LHCN-M2 (cell line): Measurements from ENCODE around the gene ACSS2. TPM values are rescaled to one million over a fixed set of nuclear protein-coding genes. Genes with fewer than 3 reads are reported as not detected.
"Not testable (repeated sequence)": the region's sequence is repeated elsewhere in the genome, so short reads cannot be mapped to it uniquely, and the experiment has no call there.

Experiments
- DNase-seq: peaks from one replicate; pipeline ENCODE4 v3.0.0-alpha.2; 2012; ENCODE audit warnings: low read depth
- total RNA-seq: library from RNA; depleted of rRNA; stranded (reverse); fragments of >200 nt; gene quantifications from 2 replicates; pipeline ENCODE4 v1.2.3, GENCODE V29; 2014

The ACSS2 gene
- total RNA-seq, 1 experiment from 2014 or later = 19.5 TPM

DNA sequence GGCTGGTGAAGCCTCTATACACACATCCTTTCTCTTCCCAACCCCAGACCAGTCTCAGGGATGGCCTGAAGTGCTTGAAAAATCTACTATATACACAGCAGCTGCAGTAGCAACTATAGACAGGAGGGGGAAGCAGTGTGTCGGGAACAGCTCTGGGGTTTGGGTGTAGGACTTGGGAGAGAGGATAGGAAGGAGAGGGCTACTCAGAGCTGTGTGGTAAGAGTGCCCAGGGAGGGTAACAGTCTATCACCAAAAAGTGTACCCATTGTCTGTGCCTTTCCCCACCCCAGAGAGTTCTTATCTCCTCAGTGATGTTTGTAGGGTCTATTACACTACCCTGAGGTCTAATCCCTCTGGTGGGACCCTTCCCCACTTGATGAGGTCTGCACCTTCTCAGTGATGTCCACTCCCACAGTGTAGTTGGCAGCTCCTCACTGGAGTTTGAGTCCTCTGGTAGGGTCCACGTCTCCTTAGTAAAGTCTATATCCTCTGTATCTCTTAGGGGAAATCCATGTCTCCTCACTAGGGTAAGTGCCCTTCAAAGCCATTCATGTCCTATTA lies 2.2 kb upstream of the ACSS2 start:
- DNase-seq = peak; percentile 85

DNA sequence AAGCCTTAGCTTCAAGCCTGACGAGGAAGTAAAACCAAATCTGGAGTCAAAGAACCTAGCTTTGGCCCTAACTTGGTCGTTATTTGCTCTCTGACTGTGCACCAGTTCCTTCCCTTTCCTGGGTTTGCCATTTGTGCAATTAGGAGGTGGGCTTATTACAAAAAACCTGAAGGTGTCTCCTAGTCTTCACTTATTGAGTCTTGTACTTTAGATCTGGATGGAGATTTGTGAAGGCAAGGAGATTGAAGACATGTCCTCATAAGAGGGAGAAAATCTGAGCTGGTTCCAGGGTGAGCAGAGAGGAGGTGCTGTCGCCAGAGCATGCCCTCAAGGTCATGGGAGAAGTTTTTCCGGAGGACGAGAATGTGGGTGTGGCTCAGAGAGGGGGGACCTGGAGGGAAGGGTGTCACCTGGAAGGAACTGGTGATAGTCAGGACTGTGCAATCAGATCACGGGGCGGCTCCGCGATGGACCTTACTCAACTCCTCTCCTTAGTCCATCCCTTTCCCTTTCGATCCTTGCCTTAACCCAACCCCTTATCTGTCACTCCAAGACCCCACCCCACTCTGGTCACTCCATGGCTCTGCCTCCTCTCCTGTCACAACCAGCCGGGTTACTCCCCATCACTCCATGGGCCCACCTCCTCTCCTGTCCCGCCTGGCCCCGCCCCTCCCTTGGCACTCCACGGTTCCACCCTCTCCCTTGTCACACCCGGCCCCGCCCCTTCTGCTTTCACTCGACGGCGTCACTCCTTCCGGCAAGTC lies 588 bp upstream of the ACSS2 start:
- no peak for DNase-seq

DNA sequence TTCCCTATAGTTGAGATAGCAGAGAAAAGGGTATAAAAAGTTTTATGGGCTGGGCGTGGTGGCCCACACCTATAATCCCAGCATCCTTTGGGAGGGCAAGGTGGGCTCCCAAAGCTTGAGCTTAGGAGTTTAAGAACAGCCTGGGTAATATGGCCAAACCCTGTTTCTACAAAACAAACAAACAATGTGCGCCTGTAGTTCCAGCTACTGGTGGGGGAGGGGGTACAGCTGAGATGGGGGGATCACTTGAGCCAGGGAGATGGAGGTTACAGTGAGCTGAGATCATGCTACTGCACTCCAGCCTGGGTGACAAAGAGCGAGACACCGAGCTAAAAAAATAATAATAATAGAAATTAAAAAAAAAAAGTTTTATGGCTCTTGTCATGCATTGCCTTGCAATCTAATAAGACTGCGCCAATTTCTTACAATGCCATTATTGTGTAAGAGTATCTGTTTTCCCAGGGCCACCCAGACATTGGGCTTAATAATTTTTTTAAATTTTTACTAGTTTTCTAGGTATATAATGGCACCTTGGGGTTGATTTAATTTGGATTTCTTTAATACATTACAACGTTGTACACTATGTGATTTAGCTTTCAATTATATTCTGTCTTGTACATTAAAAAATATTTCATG lies 3.9 kb downstream of the ACSS2 start:
- DNase-seq = no peak

DNA sequence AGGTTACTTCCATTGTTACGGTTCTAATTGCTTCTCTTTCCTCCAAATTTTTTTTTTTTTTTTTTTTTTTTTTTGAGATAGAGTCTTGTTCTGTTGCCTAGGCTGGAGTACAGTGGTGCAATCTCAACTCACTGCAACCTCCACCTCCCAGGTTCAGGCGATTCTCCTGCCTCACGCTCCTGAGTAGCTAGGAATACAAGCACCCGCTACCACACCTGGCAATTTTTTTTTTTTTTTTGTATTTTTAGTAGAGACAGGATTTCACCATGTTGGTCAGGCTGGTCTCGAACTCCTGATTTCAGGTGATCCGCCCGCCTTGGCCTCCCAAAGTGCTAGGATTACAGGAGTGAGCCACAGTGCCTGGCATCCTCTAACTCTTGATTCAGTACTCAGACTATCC lies 4.6 kb downstream of the ACSS2 start:
- DNase-seq = not testable (repeated sequence)

DNA sequence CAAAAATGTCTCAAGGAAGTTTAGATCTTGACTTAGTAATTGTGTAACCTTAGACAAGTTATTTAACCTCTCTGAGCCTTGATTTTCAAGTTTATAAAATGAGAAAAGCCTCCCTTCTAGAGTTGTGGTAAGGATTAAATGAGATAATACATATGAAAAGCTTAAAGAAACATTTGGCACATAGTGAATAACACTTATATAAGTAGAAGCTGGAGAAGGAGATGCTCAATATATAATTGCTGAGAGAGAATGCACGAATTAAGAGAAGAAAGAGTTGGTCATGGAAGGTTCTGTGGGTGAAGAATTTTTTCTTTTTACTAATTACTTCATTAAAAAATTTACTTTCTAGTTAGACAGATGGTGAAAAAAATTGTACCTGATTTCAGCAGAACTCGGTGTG lies 5.3 kb downstream of the ACSS2 start:
- no peak for DNase-seq

DNA sequence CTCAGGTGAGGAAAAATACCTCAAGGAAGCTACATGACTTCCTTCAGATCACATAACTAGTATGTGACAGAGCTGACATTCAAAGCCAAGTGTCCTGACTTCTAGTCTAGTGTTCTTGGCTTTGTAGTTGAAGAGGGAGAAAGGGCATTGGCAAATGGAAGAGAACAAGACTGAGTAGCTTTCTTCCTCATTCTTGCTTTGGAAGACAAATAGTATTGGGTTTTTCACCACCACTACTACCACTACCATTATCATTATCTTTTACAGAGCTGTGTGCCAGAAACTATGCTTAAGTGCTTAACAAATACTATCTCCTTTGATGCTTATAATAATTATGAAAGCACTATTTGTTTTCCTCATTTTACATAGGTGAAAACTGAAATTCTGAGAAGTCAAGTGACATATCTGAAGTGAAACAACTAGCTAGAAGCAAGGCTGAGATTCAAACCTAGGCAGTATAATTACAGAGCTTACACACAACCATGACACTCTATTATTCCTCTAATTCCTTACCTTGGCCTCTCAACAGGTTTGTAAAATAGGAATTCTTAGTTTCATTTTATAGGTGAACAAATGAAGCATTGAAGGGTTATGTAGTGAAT lies 6.8 kb downstream of the ACSS2 start:
- no peak for DNase-seq

DNA sequence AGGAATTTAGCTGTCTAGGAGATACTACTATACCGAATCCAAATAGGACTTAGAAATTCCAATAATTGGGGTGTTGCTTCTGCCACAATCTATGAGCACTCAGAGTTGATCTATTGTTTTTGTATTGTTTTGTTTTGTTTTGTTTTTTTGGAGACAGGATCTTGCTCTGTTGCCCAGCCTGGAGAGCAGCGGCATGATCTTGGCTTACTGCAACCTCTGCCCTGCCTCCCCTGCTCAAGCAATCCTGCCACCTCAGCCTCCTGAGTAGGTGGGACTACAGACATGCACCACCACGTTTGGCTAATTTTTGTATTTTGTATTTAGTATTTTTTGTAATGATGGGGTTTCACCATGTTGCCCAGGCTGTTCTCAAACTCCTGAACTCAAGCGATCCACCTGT lies 7.4 kb downstream of the ACSS2 start:
- no peak for DNase-seq

DNA sequence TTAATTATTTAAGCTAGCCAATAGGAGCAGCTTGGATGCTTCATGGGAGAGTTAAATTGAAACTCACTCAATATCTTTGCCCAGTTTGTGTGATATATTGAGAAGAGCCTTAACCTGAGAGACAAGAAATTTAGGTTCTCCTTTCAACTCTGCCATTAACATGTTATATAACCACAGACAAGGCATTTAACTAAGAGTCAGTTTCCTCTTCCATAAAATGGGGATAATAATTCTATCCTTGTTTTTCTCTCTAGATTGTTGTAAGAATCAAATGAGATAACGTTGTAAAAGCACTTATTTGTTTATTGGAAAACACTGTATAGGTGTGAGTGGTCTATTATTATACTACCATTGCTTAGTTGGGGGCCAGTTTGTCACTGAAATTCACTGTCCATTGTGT lies 7.8 kb downstream of the ACSS2 start:
- DNase-seq = no peak

DNA sequence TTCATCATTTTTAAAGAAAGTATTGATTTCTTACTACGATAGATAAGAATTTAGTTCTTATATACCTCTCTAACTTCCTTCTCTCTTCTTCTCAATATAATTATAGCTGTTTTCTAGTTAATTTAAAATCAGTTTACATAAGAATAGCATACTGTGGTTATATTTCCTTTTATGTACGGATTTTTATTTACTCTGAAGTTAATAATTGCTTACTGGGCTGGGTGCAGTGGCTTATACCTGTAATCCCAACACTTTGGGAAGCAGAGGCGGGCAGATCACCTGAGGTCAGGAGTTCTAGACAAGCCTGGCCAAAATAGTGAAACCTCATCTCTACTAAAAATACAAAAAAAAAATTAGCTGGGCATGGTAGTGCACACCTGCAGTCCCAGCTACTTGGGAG lies 9.7 kb downstream of the ACSS2 start:
- no peak for DNase-seq

DNA sequence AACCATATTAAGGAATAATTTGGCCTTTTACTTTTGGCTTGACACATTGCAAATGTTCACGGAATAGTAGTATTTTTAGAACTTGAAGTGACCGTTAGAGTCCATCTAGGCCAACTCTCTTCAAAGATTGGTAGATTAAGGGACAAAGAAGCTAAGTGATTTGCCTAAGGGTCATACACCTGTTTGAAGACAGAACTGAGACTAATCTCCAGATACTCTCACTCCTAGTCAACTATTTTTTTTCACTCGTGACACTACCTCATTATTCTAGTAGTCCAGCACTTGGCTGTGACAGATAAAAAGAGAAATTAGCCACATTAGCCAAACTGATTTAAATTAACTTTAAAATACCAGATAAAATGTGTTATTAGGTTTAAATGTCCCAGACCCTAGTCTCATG lies 10.6 kb downstream of the ACSS2 start:
- no peak for DNase-seq

DNA sequence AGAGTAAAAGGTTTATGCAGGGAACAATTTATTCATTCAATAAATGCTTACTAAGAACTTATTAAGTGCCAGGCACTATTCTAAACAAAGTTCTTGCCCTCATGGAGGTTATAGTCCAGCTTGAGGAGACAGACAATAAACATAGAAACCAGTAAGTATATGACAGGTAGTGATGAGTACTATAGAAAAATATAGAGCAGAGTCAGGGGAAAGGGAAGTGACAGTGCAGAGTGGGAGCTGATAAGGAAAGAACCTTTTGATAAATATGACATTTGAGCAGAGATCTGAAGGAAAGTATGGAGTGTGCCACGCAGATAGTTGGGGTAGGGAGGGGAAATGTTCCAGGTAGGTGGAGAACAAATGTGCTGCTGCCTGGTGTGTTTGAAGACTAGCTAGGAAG lies 12.1 kb downstream of the ACSS2 start:
- DNase-seq = no peak

DNA sequence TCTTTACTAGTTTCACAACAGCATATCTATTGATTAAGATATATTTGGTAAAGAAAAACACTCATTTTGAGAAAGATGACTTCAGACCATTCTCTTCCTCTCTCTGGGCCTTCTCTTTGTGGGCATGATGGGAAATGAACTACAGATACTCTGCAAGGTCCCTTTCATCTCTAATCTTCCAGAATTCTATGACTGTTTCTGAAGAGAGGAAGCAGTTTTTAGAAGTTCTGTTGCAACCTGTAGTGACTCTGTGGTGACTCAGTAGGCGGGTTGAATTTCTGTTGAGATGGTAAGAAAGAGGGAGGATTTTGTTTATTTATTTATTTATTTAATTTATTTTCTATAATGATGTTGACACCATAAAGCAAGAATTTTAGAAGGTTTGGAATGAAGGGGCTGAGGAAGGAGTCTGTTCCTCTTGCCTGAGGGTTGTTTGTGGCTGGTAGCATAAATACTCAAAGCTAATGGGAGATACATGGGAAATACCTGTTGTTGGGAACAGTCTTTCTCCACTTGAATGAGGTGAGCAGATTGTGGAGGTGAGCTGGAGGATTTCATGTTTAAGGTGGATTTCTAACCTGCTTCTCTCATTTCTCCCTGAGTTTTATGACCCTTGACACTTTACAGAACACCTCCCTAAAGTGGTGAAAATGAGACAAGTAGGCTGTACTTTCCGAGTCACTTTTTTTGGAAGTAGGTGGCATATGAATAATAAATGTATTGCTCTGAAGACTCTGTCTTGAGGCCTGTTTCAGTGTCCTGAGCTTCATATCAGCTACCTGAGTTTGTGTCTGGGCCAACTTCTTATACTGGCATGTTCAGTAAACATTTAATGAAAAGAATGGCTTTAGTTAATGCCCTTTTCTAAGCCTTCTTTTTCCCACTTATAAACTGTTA lies 15.0 kb downstream of the ACSS2 start:
- DNase-seq = peak; percentile 79

DNA sequence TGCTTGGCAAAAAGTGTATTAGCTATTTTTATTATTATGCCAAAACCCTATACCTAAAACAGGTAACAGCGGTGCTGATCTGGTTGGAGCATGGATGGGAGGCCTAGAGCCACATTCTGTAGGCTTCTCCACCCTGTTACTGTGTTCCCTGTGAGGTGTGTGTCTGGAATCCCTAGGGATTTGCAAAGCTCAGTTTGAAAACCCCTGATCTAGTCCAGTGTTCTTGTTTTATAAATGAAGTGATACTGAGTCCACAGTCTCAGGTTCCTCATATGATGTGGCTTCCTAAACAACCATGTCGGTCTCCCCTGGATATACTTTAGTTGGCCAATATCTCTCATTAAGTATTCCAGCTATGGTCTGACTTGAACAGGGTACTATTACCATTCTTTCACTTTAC lies 16.3 kb downstream of the ACSS2 start:
- no peak for DNase-seq

DNA sequence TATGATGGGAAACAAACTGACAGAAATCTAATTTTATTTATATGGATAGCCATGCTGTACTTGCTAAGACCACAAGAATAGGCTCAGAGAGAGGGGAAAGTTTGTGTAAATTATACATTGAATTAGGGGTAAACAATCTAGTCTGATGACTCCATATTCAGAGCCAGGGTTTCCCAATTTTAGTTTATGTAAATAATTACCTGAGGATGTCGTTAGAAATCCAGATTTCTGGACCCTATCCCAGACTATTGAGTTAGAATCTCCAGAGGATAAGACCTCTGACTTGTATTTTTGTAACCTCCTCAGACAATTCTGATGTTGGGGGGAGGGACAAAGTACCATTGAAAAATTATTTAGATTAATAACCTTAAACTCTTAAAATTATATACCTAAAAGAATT lies 18.3 kb downstream of the ACSS2 start:
- no peak for DNase-seq

DNA sequence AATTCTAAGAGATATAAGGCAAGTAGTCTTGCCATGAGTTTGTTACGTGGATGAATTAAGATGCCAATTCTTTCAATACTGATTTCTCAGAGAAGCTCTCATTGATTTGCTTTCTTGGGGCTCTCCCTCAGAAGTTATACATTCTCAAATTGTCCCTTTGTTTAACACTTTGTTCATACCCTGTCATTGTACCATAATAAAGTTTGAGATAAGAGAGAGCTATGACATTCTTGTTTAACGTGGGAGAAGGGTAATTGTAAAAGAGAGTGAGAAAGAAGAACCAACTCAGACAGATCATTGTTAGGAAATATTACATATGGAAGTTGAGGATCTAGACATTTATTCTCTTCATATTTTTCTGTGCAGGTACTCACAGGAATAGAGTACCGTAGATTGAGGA lies 19.1 kb downstream of the ACSS2 start:
- DNase-seq = no peak

DNA sequence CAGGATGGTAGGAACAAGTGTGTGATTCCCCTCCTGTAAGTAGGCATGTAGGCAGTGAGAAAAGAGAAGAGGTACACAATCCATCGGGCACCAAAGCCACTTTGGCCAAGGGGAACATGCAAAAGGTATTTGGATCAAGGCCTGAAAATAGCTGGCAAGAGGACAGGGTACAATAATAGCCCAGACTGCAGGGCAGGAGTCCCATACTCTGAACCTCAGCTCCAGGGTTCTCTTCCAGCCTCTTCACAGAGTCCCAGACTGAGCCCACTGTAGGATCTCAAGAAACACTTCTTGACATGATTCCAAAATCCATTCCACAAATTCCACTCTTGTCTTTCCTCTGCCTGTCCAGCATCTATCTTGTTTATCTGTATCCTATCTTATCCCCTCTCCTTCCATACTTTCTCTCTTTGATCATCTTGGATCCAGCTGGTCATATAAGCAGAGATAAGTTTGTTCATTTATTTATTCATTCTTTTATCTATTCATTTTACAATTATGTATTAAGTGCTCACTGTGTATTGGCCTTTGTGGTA lies 19.7 kb downstream of the ACSS2 start:
- DNase-seq = no peak

DNA sequence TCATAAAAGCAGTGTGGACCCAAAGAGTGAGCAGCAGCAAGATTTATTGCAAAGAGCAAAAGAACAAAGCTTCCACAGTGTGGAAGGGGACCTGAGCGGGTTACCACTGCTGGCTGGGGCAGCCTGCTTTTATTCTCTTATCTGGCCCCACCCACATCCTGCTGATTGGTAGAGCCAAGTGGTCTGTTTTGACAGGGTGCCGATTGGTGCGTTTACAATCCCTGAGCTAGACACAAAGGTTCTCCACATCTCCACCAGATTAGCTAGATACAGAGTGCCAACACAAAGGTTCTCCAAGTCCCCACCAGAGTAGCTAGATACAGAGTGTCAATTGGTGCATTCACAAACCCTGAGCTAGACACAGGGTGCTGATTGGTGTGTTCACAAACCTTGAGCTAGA lies 21.7 kb downstream of the ACSS2 start:
- DNase-seq = not testable (repeated sequence)

DNA sequence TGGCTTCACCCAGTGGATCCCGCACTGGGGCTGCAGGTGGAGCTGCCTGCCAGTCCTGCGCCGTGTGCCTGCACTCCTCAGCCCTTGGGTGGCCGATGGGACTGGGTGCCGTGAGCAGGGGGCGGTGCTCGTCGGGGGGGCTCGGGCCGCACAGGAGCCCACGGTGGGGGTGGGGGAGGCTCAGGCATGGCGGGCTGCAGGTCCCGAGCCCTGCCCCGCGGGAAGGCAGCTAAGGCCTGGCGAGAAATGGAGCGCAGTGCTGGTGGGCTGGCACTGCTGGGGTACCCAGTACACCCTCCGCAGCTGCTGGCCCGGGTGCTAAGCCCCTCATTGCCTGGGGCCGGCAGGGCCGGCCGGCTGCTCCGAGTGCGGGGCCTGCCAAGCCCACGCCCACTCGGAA lies 22.3 kb downstream of the ACSS2 start:
- not testable (repeated sequence) for DNase-seq

DNA sequence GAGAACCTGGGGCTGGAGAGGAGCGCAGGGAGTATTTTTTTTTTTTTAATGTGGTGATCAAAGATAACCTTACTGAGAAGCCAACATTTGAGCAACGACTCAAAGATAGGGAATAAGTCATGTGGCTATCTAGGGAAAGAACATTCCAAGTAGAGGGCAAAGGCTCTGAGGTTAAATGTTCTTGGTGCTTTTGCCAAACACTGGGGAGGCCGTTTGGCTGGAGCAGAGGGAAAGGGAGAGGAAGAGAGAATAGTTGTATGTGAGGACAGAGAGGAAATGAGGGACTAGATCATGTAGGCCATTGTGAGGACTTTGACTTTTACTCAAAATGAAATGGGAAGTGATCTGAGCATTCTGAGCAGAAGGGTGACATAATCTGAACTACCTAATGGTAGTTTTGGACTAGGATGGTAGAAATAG lies 27.8 kb downstream of the ACSS2 start:
- peak; percentile 22 for DNase-seq

DNA sequence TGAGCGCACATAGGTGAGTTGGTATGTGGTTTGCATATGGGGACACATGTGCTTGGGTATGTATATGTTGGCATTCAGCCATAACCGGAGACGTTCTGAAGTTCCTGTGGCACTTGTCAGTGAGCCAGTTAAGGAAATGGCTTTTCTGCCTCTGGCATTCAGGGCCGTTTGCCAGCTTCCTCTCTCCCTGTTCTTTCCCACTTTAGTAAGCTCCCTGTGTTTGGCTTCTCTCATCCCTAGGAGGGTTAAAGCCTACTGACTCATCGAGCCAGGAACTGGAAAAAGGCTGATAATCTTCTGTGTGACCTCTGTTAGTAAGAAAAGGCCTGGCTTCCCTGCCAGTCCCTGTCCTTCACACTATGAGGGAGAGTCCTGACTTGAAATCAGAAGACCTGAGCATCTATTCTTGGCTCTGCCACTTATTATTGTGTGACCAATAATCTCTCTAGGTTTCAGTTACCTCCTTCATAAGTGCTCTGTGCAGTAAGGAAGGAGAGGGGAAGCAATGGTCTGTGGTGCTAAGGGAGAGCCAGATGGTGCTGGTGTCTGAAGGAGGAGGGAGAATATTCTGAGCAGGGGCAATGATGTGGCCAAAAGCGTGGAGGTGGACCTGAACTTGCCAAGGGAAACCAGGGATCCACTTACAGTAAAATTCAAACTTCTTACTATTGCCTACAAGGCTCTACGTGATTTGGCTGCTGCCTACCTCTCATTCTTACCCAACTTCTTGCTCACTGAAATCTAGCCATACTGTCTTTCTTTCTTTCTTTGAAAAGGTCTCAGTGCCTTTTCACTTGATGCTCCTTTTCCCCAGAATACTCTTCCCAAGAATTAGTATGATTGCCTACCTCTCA lies 31.4 kb downstream of the ACSS2 start:
- DNase-seq = peak; percentile 95
